HepG2 (cell line): Measurements from ENCODE around the gene NEAT1. TPM values are rescaled to one million over a fixed set of nuclear protein-coding genes. Genes with fewer than 3 reads are reported as not detected.

ENCODE experiments used
- ASH2L ChIP-seq: fragments of 300-600, 200-600 bp; sonication (generic); IDR thresholded peaks from 2 replicates; pipeline ENCODE4 v1.7.0; 2017; ENCODE audit warnings: low read depth, mild to moderate bottlenecking, moderate library complexity, mixed read lengths, low read length; ENCODE audit not compliant: insufficient read length
- CEBPG ChIP-seq: IDR thresholded peaks from 2 replicates; pipeline ENCODE4 v1.6.1; 2016
- CERS6 ChIP-seq: sonication (generic); formaldehyde crosslinking; IDR thresholded peaks from 2 replicates; pipeline ENCODE4 v1.5.0; 2020; ENCODE audit warnings: missing genetic modification reagents
- CREM ChIP-seq, 2 experiments: sonication (generic) in 1 of 2; formaldehyde crosslinking in 1 of 2; IDR thresholded peaks; 2 replicates each; pipeline versions ENCODE4 v1.4.0 to v1.6.1; 2016 to 2020; ENCODE audit warnings: antibody characterized with exemption in 1 of 2, mild to moderate bottlenecking in 1 of 2, missing genetic modification reagents in 1 of 2
- EEA1 ChIP-seq: sonication (generic); formaldehyde crosslinking; IDR thresholded peaks from 2 replicates; pipeline ENCODE4 v1.5.1; 2020; ENCODE audit warnings: mild to moderate bottlenecking, missing genetic modification reagents, borderline replicate concordance
- ESRRA ChIP-seq: sonication (generic); formaldehyde crosslinking; IDR thresholded peaks from 2 replicates; pipeline ENCODE4 v1.5.1; 2020; ENCODE audit warnings: mild to moderate bottlenecking, low read depth, missing genetic modification reagents
- FOSL2 ChIP-seq: sonication (generic); formaldehyde crosslinking; IDR thresholded peaks from 2 replicates; pipeline ENCODE4 v1.4.0; 2020; ENCODE audit warnings: missing genetic modification reagents
- HOXA7 ChIP-seq: sonication (generic); formaldehyde crosslinking; IDR thresholded peaks from 2 replicates; pipeline ENCODE4 v1.8.1; 2022; ENCODE audit warnings: mild to moderate bottlenecking, missing genetic modification reagents, moderate library complexity
- LBX2 ChIP-seq: sonication (generic); formaldehyde crosslinking; IDR thresholded peaks from 2 replicates; pipeline ENCODE4 v1.5.0; 2020; ENCODE audit warnings: missing genetic modification reagents, mild to moderate bottlenecking, borderline replicate concordance
- MATR3 ChIP-seq: sonication (generic); formaldehyde crosslinking; IDR thresholded peaks from 2 replicates; pipeline ENCODE4 v1.4.0; 2020; ENCODE audit warnings: missing genetic modification reagents
- PCBP1 ChIP-seq: fragments of 200-400 bp; formaldehyde crosslinking; IDR thresholded peaks from 2 replicates; pipeline ENCODE4 v1.6.1; 2017; ENCODE audit warnings: mild to moderate bottlenecking, low read depth, low read length, borderline replicate concordance
- PCBP2 ChIP-seq: fragments of 200-400 bp; formaldehyde crosslinking; optimal IDR thresholded peaks from 2 replicates; pipeline ENCODE3; 2018; ENCODE audit warnings: low read length, low read depth; ENCODE audit not compliant: poor library complexity, severe bottlenecking
- SATB2 ChIP-seq: sonication (generic); formaldehyde crosslinking; IDR thresholded peaks from 2 replicates; pipeline ENCODE4 v1.5.0; 2020; ENCODE audit warnings: missing genetic modification reagents
- SNRNP70 ChIP-seq: fragments of 200-400 bp; formaldehyde crosslinking; IDR thresholded peaks from 2 replicates; pipeline ENCODE4 v1.6.1; 2017; ENCODE audit warnings: mild to moderate bottlenecking, low read depth, low read length, moderate library complexity
- SPEN ChIP-seq: sonication (generic); formaldehyde crosslinking; IDR thresholded peaks from 2 replicates; pipeline ENCODE4 v1.5.1; 2020; ENCODE audit warnings: low read depth, mild to moderate bottlenecking, missing genetic modification reagents
- ZNF460 ChIP-seq: sonication (generic); formaldehyde crosslinking; IDR thresholded peaks from 2 replicates; pipeline ENCODE4 v1.5.1; 2020; ENCODE audit warnings: missing genetic modification reagents, mild to moderate bottlenecking, borderline replicate concordance
- ZNF577 ChIP-seq: sonication (generic); formaldehyde crosslinking; IDR thresholded peaks from 2 replicates; pipeline ENCODE4 v1.4.0; 2020; ENCODE audit warnings: mild to moderate bottlenecking, low read depth, missing genetic modification reagents, borderline replicate concordance
- ZNF598 ChIP-seq: sonication (generic); formaldehyde crosslinking; IDR thresholded peaks from 2 replicates; pipeline ENCODE4 v1.5.1; 2020; ENCODE audit warnings: mild to moderate bottlenecking, missing genetic modification reagents, borderline replicate concordance
- ZSCAN30 ChIP-seq: sonication (generic); formaldehyde crosslinking; IDR thresholded peaks from 2 replicates; pipeline ENCODE4 v1.5.0; 2020; ENCODE audit warnings: mild to moderate bottlenecking, missing genetic modification reagents
- polyA plus RNA-seq, 8 experiments: library from polyadenylated mRNA; depleted of rRNA in 3 of 8; stranded (reverse) in 7 of 8; unstranded in 1 of 8; fragments of >200 nt; fragmentation: Illumina TruSeq in 4 of 8; extraction: Trizol in 4 of 8; gene quantifications; 2 replicates each; pipeline versions ENCODE4 v1.2.1 to v1.2.3, GENCODE V29; 2011 to 2016; ENCODE audit warnings: low read depth in 4 of 8, missing spikeins in 1 of 8, mixed read lengths in 1 of 8; ENCODE audit not compliant: insufficient read depth in 1 of 8
- total RNA-seq, 5 experiments: library from RNA; depleted of rRNA; stranded (reverse); fragments of >200 nt; fragmentation: Illumina TruSeq; extraction: Trizol; gene quantifications; 2 replicates each; pipeline ENCODE4 v1.2.3, GENCODE V29; 2016; ENCODE audit warnings: low read depth in 1 of 5
- TF ChIP-seq, protein P1 (sequence below): sonication (generic); formaldehyde crosslinking; IDR thresholded peaks from 2 replicates; pipeline ENCODE4 v1.5.0; 2020; ENCODE audit warnings: mild to moderate bottlenecking, missing genetic modification reagents, borderline replicate concordance

Gene NEAT1
- total and polyA plus RNA-seq, 2 of the 13 experiments (the other 11 are each of a cell fraction or from before 2014, with no cell fraction given) = 20.5 to 41.2 TPM

GRCh38 chr11:65418681-65419459, 3.7 kb upstream of the NEAT1 start (continued):
- TF ChIP-seq LBX2 (CRISPR knock-in tag) (0 out of 2 replicates have a peak, but pooled peaks have one; percentile 52), PCBP2 (no peak), ZNF598 (CRISPR knock-in tag) (peak; percentile 95), SPEN (CRISPR knock-in tag) (peak; percentile 83), ZSCAN30 (CRISPR knock-in tag) (no peak), ZNF577 (CRISPR knock-in tag) (no peak), CERS6 (CRISPR knock-in tag) (no peak), SATB2 (CRISPR knock-in tag) (no peak; the same call in 1 of the 2 replicates), PCBP1 (0 out of 2 replicates have a peak, but pooled peaks have one; percentile 62), FOSL2 (CRISPR knock-in tag) (peak; percentile 79), SNRNP70 (no peak), CEBPG (CRISPR knock-in tag) (peak; percentile 43), ZNF460 (peak; percentile 52; the same call in 1 of the 2 replicates), EEA1 (CRISPR knock-in tag) (no peak), ASH2L (peak; percentile 77), MATR3 (CRISPR knock-in tag) (no peak), ESRRA (CRISPR knock-in tag) (peak; percentile 92), CREM (IDR thresholded peaks at IDR 0.05) (peak; percentile 94), CREM (CRISPR knock-in tag; IDR thresholded peaks at IDR 0.05) (no peak), HOXA7 (CRISPR knock-in tag) (no peak)
- TF ChIP-seq, protein P1, sequence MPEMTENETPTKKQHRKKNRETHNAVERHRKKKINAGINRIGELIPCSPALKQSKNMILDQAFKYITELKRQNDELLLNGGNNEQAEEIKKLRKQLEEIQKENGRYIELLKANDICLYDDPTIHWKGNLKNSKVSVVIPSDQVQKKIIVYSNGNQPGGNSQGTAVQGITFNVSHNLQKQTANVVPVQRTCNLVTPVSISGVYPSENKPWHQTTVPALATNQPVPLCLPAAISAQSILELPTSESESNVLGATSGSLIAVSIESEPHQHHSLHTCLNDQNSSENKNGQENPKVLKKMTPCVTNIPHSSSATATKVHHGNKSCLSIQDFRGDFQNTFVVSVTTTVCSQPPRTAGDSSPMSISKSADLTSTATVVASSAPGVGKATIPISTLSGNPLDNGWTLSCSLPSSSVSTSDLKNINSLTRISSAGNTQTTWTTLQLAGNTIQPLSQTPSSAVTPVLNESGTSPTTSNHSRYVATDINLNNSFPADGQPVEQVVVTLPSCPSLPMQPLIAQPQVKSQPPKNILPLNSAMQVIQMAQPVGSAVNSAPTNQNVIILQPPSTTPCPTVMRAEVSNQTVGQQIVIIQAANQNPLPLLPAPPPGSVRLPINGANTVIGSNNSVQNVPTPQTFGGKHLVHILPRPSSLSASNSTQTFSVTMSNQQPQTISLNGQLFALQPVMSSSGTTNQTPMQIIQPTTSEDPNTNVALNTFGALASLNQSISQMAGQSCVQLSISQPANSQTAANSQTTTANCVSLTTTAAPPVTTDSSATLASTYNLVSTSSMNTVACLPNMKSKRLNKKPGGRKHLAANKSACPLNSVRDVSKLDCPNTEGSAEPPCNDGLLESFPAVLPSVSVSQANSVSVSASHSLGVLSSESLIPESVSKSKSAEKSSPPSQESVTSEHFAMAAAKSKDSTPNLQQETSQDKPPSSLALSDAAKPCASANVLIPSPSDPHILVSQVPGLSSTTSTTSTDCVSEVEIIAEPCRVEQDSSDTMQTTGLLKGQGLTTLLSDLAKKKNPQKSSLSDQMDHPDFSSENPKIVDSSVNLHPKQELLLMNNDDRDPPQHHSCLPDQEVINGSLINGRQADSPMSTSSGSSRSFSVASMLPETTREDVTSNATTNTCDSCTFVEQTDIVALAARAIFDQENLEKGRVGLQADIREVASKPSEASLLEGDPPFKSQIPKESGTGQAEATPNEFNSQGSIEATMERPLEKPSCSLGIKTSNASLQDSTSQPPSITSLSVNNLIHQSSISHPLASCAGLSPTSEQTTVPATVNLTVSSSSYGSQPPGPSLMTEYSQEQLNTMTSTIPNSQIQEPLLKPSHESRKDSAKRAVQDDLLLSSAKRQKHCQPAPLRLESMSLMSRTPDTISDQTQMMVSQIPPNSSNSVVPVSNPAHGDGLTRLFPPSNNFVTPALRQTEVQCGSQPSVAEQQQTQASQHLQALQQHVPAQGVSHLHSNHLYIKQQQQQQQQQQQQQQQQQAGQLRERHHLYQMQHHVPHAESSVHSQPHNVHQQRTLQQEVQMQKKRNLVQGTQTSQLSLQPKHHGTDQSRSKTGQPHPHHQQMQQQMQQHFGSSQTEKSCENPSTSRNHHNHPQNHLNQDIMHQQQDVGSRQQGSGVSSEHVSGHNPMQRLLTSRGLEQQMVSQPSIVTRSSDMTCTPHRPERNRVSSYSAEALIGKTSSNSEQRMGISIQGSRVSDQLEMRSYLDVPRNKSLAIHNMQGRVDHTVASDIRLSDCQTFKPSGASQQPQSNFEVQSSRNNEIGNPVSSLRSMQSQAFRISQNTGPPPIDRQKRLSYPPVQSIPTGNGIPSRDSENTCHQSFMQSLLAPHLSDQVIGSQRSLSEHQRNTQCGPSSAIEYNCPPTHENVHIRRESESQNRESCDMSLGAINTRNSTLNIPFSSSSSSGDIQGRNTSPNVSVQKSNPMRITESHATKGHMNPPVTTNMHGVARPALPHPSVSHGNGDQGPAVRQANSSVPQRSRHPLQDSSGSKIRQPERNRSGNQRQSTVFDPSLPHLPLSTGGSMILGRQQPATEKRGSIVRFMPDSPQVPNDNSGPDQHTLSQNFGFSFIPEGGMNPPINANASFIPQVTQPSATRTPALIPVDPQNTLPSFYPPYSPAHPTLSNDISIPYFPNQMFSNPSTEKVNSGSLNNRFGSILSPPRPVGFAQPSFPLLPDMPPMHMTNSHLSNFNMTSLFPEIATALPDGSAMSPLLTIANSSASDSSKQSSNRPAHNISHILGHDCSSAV (CRISPR knock-in tag) = 0 out of 2 replicates have a peak, but pooled peaks have one; percentile 25
